ENCODE data around the gene FTL. TPM values are rescaled to one million over a fixed set of nuclear protein-coding genes. Genes with fewer than 3 reads are reported as not detected.
A peak's percentile ranks its signal among the peaks of the same experiment; 100 is the strongest.

The FTL gene
- total RNA-seq, 2 donors from 2014 or later: 1,824 to 3,385 TPM

- no peak overlapping the region for H3K27ac ChIP-seq
- DNase-seq (peak; percentile 71 to 85 (median 80)), ATAC-seq (peak; percentile 64)
- no peaks in the 10 kb centered on the region for H3K9me3 ChIP-seq
- TF ChIP-seq CTCF (IDR thresholded peaks at IDR 0.05) (peak; percentile 68 to 89 (median 78)), POLR2A (IDR thresholded peaks at IDR 0.05) (no peak)
- WGBS, 2 donors: 23 to 39% methylated on average over 10 to 19 of the region's 19 CpGs
- H3K27me3 ChIP-seq: no peaks in the 10 kb centered on the region
- no peak overlapping the region for H3K4me3 ChIP-seq
- peaks cover 12% of the 10 kb centered on the region for H3K4me1 ChIP-seq
- H3K36me3 ChIP-seq (replicated peaks in 1 of 2; ENCODE audit: insufficient read depth in 1 of 2, low read depth in 2 of 2): peaks cover 0 to 5% of the 10 kb centered on the region in 2 donors
- intact Hi-C loops (cut with DNase I): no loop called here
Observed at GRCh38 chr19:48970923-48971395, 5.8 kb downstream of the FTL start.

- no peak for DNase-seq
- WGBS, 2 donors: 88 to 95% methylated on average over 13 of the region's 13 CpGs
- H3K4me1 ChIP-seq: no peaks in the 10 kb centered on the region
- TF ChIP-seq POLR2A (IDR thresholded peaks at IDR 0.05) (no peak), CTCF (IDR thresholded peaks at IDR 0.05) (no peak)
- intact Hi-C loops (cut with DNase I): no loop called here
- H3K4me3 ChIP-seq: no peak overlapping the region
- no peaks in the 10 kb centered on the region for H3K27me3 ChIP-seq
- ATAC-seq: no peak
- peaks cover 0 to 5% of the 10 kb centered on the region in 2 donors for H3K36me3 ChIP-seq (replicated peaks in 1 of 2; ENCODE audit: insufficient read depth in 1 of 2, low read depth in 2 of 2)
- no peaks in the 10 kb centered on the region for H3K9me3 ChIP-seq
- no peak overlapping the region for H3K27ac ChIP-seq
Observed at GRCh38 chr19:48975947-48976847, 11.1 kb downstream of the FTL start.

GRCh38 chr19:48977061-48977460 lies 12.0 kb downstream of the FTL start:
- intact Hi-C loops (cut with DNase I): no loop called here
- Histone ChIP-seq H3K4me1 (no peaks in the 10 kb centered on the region), H3K36me3 (replicated peaks in 1 of 2; ENCODE audit: insufficient read depth in 1 of 2, low read depth in 2 of 2) (peaks cover 0 to 6% of the 10 kb centered on the region in 2 donors), H3K27me3 (no peaks in the 10 kb centered on the region), H3K9me3 (no peaks in the 10 kb centered on the region), H3K4me3 (no peak overlapping the region), H3K27ac (no peak overlapping the region)
- DNase-seq (no peak), ATAC-seq (no peak)
- 83 to 84% methylated on average over 2 of the region's 2 CpGs for WGBS, 2 donors
- TF ChIP-seq CTCF (IDR thresholded peaks at IDR 0.05) (no peak), POLR2A (IDR thresholded peaks at IDR 0.05) (no peak)

- Histone ChIP-seq H3K36me3 (replicated peaks in 1 of 2; ENCODE audit: insufficient read depth in 1 of 2, low read depth in 2 of 2) (peaks cover 0 to 2% of the 10 kb centered on the region in 2 donors), H3K4me1 (no peaks in the 10 kb centered on the region), H3K27ac (no peak overlapping the region), H3K27me3 (no peaks in the 10 kb centered on the region), H3K9me3 (no peaks in the 10 kb centered on the region), H3K4me3 (no peak overlapping the region)
- intact Hi-C loops (cut with DNase I): no loop called here
- no peak for ATAC-seq
- WGBS, 2 donors: 91 to 93% methylated on average over 7 to 9 of the region's 9 CpGs
- no peak for DNase-seq
- no peak for TF ChIP-seq CTCF (IDR thresholded peaks at IDR 0.05)
Observed at GRCh38 chr19:48982280-48982679, 17.2 kb downstream of the FTL start.
